HCT116 (cell line): ENCODE measurements around the gene ALDH5A1.

Source experiments
- CTCF ChIP-seq, 3 experiments: fragments of 200-600 bp in 1 of 3; sonication (generic) in 1 of 3; IDR thresholded peaks in 2 of 3; conservative IDR thresholded peaks in 1 of 3; 2 replicates each; pipeline ENCODE4 v1.5.1; 2012 to 2017; ENCODE audit warnings: low read depth in 2 of 3, low read length in 2 of 3, antibody characterized with exemption in 1 of 3, borderline replicate concordance in 1 of 3, control low read depth in 1 of 3, mild to moderate bottlenecking in 1 of 3, mixed read lengths in 1 of 3, mixed run types in 1 of 3, moderate library complexity in 1 of 3; ENCODE audit not compliant: insufficient read depth in 1 of 3
- ELF1 ChIP-seq: IDR thresholded peaks from 2 replicates; pipeline ENCODE4 v1.6.1; 2012; ENCODE audit warnings: low read depth, borderline replicate concordance
- EZH2 ChIP-seq: fragments of 200-600 bp; sonication (generic); IDR thresholded peaks from 2 replicates; pipeline ENCODE4 v1.6.1; 2017; ENCODE audit warnings: antibody characterized with exemption, mixed run types
- JUND ChIP-seq: IDR thresholded peaks from 2 replicates; pipeline ENCODE4 v1.6.1; 2012
- POLR2A ChIP-seq: IDR thresholded peaks from 2 replicates; pipeline ENCODE4 v1.7.0; 2011; ENCODE audit warnings: borderline replicate concordance; ENCODE audit not compliant: insufficient read depth, insufficient read length; ENCODE audit errors: extremely low read depth
- SIN3A ChIP-seq: IDR thresholded peaks from 2 replicates; pipeline ENCODE4 v1.6.1; 2012; ENCODE audit warnings: low read depth
- SRF ChIP-seq: IDR thresholded peaks from 2 replicates; pipeline ENCODE4 v1.6.1; 2012; ENCODE audit warnings: low read depth
- TCF7L2 ChIP-seq: IDR thresholded peaks from 2 replicates; pipeline ENCODE4 v1.7.0; 2011; ENCODE audit warnings: borderline replicate concordance, inconsistent platforms; ENCODE audit not compliant: insufficient read depth, insufficient read length; ENCODE audit errors: extremely low read depth

- TF ChIP-seq POLR2A (no peak), SRF (no peak), CTCF (IDR thresholded peaks at IDR 0.05 in 2 of 3, conservative IDR thresholded peaks at IDR 0.05 in 1 of 3; ENCODE audit: borderline replicate concordance in 1 of 3, insufficient read depth in 1 of 3, low read depth in 2 of 3, low read length in 2 of 3) (no peak), ELF1 (no peak), TCF7L2 (no peak), SIN3A (no peak), JUND (no peak), EZH2 (no peak)
Measured at GRCh38 chr6:24501374-24501773, 6.6 kb downstream of the ALDH5A1 start.
